Uterus (tissue), 2 donors: ENCODE data around the gene EYS.

Source experiments
- CTCF ChIP-seq, 4 experiments: fragments of 200-600 bp in 2 of 4; fragments of 450-650 bp in 2 of 4; sonication (generic) in 2 of 4; IDR thresholded peaks; one replicate each; pipeline ENCODE4 v1.5.1; 2016 to 2019; ENCODE audit warnings: antibody characterized with exemption in 4 of 4, mild to moderate bottlenecking in 2 of 4, moderate library complexity in 1 of 4
- POLR2A ChIP-seq, 2 donors: fragments of 450-650 bp; IDR thresholded peaks; one replicate each; pipeline ENCODE4 v1.6.1; 2016; ENCODE audit warnings: antibody characterized with exemption in 2 of 2, mild to moderate bottlenecking in 1 of 2, moderate library complexity in 1 of 2

DNA sequence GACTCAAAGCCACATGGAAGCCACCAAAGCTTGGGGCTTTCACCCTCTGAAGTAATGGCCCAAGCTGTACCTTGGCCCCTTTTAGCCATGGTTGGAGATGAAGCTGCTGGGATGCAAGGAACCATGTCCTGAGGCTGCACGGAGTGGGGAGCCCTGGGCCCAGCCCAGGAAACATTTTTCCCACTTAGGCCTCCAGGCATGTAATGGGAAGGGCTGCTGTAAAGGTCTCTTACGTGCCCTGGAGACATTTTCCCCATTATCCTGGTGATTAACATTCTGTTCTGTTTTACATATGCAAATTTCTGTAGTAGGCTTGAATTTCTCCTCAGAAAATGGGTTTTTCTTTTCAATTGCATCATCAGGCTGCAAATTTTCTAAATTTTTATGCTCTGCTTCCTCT lies 558.2 kb downstream of the EYS start:
- no peak for TF ChIP-seq CTCF (IDR thresholded peaks at IDR 0.05)
- TF ChIP-seq POLR2A (IDR thresholded peaks at IDR 0.05), result no peak
